Measurements from ENCODE around the gene SUPT3H.
"Not testable (repeated sequence)": the region's sequence is repeated elsewhere in the genome, so short reads cannot be mapped to it uniquely, and the experiment has no call there.

Gene SUPT3H

DNA sequence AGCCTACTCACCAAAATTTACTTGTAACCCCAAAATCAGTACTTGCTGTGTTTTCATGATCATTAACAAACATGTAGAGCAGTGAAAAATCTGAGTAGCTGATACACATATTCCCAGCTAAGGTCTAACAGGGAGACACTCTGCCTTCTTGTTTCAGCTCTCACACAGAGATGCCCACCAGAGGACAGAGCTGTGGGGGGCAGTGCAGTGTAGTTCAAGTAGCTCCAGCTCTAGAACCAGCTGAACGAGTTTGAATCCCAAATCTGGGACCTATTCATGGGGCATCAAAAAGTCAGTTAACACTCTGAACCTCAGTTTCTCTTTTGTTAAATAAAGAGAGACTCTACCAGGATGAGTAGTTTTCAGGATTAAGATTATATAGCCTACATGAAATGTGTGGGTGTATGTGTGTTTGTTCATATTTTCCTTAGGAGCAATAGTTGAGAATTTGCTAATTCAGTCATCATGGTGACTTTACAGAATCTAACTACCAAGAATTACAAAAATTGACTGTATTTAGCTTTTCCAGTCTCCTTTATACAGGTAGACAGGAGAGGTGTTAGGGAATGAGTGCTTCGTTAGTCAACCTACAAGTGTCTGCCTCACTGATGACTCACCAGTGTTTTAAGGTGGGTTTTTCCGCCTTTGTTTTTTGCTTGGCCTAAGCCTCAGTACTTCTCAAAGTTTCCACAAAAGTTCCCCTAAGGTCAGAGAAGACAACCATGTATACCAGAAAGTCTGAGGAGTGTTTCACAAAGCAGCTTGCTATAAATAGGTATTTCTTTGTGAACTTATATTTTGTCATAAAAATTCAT lies 213.6 kb downstream of the SUPT3H start:
- no peak for DNase-seq

DNA sequence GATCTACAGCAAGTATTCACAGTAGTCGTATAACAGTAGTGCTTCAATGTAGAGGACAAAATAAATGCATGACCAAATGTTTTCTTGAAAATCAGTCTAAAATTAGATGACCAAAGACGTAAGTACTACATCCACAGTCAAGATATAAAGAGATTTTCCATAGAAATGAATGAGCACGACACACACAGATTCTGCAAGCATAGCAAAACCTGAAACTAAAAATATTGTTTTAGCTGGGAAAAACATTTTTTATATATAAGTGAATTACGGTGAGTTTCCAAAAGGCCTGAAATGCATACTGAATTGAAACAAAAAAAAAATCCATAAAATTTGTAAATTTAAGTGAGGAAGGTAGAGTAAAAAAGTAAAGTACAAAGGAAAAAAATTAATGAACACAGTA lies 217.4 kb downstream of the SUPT3H start:
- DNase-seq: no peak

DNA sequence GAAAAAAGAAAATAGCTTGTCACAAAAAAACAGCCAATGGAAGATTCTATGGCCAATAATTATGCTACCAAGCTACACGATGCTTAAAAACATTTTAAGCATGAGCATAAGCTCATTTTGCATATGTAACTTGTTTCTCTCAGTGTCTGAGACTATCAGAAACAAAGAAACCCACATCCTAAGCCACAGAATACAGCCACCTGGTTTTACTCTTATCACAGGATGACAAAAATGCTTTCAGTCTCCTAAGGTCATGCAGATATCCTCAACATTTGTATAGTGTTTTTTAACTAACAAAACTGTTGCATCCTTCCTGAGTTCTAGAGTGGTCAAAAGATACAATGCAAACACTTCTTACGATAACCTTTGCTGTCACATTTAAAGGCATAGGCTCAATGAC lies 221.7 kb downstream of the SUPT3H start:
- no peak for DNase-seq

DNA sequence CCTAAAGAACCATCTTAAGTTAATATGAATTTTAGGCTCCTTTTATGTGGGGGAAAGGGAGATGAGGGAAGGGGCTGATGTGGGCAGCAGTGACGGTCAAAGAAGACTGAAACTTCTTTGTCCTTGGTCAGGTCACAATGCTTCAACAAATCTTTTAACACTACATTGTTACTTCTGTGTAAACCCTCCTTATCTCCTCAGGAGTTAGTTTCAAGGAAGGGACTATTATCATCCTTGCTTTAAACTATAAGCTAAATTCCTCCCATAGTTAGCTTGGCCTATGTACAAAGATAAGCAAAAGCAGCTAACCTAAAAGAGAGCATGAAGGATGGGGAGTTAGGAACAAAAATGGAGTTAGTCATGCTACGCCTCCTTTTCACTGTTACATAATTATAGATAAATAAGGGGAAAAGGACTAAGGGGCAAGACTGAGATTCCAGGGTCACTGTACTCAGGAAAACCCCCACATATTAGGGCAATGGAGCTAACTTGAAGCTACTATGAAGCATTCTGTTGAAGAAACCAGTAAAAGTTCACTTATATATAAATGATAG lies 222.3 kb downstream of the SUPT3H start:
- DNase-seq: no peak

DNA sequence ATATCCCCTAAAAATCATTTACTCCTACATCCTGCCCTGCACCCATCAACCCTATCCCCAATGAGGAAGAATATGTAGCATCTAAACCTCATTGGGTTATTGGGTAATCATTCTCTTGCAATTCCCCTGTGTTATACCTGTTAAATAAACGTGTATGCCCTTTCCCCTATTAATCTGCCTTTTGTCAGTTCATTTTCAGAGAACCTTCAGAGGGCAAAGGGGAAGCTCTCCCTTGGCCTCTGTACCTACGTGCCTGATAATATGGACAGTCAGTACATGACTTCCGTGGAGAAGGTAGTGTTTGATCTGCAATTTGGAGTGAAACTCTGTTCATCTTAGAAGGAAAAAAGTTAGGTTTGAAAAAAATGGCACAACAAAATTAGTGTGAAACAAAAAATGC lies 223.1 kb downstream of the SUPT3H start:
- DNase-seq: no peak

DNA sequence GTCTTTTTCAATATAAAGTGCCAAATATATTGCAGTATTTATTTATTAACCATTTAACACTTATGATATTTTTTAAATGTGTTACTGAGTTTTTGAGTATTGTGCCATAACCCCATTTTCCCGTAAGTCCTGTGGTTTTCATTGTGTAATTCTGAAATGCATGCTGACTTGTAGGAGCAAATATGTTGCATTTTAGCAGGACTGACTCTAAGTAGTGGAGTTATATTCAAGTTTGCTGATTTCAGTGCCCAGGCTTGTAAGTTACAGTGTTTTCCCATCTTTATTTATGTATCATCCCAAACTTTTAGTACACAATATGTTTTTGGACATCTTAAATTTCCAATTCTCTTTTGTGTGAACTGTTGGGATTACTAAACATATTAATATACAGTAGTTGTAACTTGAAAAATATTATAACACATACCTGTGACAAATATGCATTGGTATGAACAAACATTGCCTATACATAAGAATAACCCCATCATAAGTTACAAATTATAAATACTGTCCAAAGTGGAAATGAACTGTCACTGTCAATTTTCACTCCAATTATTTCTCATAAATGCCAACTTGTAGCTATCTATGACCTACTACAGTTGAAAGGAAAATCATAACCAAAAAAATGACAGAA lies 228.9 kb downstream of the SUPT3H start:
- DNase-seq: no peak

DNA sequence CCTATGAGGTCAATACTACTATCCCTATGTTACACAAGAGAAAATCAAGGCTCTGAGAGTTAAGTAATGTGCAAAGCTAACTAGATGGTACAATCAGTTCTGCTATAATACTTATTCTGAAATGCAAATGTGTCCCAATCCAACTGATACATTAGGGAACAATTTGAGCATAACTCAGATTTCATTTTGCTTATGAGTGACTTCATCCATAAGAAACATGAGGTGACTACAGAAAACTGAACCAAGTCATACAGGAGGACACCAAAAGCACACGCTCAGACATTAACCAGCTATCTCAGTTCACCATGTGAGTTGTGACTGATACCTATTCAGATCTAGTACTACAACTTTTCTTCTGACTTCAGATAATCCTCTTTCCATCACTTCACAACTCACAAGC lies 229.5 kb downstream of the SUPT3H start:
- DNase-seq: no peak

DNA sequence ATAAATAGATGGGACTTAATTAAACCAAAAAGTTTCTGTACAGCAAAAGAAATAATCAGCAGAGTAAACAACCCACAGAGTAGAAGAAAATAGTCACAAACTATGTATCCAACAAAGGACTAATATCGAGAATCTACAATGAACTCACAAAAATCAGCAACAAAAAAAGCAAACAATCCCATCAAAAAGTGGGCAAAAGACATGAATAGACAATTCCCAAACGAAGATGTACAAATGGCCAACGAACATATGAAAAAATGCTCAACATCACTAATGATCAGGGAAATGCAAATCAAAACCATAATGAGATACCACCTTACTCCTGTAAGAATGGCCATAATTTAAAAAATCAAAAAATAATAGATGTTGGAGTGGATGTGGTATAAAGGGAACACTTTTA lies 232.1 kb downstream of the SUPT3H start:
- DNase-seq: not testable (repeated sequence)

DNA sequence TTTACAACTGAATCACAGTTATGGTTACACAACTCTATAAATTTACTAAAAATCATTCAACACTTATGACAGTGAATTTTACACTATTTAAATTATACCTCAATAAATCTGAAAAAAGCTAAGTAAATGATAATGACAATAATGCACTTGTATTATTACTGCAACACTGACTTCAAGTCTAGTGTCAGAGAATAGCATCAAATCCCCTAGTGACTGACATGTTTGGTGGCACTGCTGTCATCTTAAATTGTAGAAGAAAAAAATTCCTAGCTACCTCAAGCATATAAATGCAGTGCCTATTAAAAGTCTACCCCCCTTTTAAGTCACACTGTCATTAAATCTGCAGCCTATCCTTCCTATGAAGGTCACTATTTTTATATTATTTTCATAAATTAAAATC lies 239.0 kb downstream of the SUPT3H start:
- DNase-seq: no peak

DNA sequence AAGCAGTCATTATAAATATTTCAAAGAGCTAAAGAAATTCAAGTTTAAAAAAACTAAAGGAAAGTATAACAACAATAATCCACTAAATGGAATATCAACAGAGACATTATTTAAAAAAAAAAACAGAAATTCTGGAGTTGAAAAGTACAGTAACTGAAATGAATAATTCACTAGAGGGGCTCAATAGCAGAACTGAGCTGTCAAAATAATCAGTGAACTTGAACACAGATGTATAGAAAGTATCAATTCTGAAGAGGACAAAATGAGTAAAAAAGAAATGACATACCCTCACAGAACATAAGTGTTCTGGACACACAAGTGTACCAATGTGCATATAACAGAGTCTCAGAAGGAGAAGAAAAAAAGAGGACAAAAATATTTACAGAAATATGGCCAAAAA lies 241.2 kb downstream of the SUPT3H start:
- DNase-seq: no peak

DNA sequence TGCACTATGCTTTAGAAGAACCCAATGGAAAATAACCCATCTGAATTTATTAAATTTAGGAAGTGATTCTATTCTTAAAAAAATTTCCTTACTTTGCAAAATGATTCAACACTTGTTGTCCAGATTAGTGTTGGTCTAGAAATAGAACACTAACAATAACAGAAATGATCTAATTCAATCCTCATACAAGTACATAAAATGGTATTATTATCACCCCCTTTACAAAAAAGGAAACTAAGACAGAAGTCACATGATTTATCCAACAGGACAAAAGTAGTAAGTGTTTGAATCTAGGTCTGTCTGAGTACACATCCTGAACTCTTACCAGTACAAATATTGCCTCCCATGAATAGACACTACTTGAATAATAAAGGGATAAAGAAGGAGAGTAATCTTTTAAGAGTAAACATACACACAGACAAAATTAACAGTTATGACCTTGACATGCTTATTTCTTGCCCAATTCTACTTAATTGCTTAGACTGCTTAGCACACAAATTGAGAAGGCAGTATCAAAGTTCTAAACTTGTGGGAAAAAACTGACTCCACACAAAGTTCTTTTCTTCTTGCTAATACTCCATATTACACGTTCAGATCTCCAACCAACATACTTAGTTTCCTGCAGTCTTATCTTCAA lies 245.0 kb downstream of the SUPT3H start:
- no peak for DNase-seq

DNA sequence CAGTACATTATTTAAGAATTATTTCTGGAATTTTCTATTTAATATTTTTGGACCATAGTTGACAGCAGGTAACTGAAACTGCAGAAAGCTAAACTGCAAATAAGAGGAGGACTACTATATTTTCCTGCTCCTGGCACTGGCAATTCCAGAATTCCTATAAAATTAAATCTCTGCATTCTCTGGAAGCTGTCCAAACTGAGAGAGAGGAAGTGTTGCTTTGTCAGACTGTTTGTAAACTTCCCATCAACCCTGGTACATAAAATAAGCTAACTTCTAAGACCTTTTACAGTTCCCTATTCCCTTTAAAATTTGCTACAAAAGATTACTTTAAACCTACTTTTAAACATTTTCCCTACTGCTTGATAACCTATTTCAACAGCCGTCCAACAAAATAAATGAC lies 245.7 kb downstream of the SUPT3H start:
- DNase-seq: no peak

DNA sequence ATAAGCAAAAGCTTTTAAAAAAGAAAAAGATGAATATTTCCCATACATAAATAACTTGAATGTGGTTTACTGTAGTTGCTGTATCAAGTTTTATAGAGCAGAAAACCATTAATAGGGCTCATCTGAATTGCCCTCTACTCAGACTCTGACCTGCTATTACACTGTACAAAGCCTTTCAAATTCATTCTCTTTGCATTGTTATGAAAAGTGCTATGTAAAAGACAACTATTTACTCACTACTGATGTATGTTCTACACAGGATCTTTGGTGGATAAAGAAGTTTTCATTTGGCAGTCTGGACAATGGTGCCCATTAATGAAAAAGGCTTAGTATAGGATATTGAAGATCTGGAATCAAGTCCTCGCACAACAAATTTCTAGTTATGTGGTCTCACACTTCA lies 248.7 kb downstream of the SUPT3H start:
- no peak for DNase-seq

DNA sequence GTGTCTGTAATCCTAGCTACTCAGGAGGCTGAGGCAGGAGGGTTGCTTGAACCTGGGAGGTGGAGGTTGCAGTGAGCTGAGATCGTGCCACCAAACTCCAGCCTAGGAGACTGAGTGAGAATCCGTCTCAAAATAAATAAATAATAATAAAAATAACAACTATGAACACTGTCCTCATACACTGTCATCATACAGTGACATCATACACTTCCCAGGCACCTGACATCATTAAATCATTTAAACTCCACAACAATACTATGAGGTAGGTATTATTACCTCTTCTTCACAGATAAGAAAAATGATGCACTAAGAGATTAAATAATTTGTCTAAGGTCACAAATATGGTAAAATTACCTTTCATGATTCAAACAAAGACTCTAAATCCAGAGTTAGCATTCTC lies 250.5 kb downstream of the SUPT3H start:
- DNase-seq: no peak

DNA sequence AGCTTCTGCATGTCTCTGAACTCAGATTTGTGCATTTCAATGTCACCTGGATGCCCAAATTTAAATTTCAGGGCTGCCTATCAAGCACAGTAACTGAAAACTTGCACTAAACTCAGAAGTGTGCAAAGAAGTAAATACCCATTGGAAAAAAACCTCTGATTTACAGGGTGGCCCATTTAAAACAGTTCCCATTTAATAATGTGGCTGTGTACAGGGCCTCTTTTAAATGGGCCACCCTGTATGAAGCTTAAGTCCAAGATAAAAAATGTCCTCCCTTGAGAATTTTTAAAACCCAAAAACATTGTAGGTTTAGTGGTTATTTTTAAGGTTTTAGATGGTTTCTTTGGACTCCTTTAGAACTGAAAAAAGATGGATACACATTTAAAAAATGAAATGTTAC lies 251.7 kb downstream of the SUPT3H start:
- no peak for DNase-seq

DNA sequence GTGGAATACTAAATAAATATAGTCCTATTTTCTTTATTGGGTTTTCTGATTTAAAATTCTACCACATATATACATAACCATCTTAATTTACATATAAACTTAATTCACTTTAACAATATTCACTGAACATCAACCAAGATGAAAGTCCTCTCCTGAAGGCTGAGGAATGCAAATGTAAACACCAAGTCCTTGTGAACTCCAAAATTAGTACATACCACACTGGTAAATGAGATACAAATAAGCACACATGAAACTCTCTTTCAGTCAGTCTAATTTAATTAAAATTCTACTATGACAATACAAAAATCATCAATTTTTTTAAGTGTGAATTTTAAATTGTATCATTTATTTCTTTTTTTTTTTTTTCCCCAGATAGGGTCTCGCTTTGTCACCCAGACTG lies 254.7 kb downstream of the SUPT3H start:
- DNase-seq: no peak

DNA sequence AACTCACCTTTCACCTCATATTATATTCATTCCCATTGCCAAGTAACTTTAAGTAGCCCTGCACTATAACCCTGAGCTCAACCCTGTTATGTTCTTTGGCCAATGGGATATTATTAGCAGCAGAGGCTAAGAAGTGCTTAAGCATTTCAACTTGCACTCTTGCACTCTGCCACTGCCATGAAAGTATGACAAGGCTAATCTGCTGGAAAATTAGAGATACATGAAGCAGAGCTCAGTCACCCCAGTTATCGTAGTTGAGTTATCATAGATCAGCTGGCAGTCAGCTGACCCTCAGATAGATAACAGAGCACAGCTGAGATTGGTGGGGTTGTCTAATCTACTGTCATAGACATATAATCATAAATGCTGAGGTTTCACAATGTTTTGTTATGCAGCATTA lies 259.0 kb downstream of the SUPT3H start:
- no peak for DNase-seq

DNA sequence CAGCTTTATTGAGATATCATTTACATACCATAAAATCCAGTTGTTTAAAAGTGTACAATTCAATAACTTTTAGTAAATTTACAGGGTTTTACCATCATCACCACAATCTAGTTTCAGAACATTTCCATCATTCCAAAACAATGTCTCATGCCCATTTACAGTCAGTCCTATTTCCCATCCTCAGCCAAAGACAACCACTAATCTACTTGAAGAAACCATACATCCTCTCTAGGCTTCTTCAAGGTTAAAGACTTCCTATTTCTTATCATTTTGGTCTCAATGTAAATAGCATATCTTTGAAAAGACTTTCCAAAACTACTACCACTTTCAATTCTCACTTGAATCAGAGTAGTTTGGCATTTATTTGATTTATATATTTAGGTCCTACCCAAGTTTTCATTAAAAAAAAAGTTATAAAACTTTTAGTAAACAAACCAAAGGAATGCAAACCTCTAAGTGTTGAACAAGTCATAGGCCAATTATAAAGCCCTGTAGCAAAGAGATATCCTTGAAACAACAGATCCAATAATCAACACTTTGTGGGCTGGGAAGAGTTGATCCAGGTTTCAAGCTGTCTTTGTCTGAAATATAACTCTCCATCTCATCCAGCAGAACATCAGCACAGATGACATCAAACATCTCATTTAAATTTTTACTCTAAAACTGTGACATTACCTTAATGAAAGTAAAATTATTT lies 260.9 kb downstream of the SUPT3H start:
- no peak for DNase-seq

DNA sequence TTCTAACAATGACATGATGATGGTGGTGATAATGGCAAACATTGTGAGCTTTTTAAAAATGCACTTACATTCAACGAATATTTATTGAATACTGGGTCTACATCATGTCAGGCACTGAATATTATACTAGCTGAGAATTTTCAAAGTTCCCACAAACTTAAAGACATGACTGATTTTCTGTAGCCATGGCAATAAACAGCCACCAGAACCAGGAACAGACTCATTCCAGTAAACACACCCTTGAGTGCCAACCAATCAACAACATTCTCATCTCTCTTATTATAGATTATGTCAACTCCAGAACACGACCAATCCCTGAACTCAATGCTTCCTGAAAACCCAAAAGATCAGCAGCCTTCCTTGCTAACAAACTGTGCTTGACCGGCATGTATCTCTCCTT lies 262.0 kb downstream of the SUPT3H start:
- DNase-seq: no peak

DNA sequence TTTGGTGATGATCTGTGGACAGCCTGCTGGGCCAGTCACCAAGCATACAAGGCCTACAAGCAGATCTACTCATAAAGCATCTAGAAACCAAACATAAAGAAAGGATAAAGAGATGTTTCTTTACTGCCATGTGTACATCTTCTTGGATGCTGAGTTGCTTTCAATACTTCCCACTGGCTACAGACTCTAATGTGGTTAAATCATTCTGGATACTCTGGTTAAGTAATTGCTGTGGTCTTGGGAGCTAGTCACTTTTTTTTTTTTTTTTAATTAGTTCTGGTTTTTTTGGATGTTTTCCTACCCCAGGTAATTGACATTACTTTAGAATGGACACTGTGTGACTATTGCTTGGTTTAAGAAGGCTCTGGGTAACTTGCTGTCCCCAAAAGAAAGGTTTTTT lies 265.0 kb downstream of the SUPT3H start:
- DNase-seq: no peak

DNA sequence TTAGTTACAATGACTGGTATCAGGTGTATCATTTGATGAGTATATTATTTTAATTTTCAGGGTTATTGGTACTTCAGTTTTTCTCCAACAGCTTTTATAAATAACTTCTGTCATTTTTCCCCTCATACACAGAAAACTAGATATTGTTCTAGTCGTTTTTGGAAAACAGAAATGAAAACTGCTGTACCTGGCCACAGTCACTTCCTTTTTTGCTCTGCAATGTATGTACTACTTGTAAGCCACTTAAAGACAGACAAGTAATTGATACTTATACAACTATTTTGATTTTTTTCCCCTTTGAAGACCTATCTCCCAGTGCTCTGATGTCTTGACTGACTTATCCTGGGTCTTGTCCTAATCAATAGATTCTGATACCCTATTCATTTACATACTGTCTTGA lies 268.2 kb downstream of the SUPT3H start:
- DNase-seq: no peak

DNA sequence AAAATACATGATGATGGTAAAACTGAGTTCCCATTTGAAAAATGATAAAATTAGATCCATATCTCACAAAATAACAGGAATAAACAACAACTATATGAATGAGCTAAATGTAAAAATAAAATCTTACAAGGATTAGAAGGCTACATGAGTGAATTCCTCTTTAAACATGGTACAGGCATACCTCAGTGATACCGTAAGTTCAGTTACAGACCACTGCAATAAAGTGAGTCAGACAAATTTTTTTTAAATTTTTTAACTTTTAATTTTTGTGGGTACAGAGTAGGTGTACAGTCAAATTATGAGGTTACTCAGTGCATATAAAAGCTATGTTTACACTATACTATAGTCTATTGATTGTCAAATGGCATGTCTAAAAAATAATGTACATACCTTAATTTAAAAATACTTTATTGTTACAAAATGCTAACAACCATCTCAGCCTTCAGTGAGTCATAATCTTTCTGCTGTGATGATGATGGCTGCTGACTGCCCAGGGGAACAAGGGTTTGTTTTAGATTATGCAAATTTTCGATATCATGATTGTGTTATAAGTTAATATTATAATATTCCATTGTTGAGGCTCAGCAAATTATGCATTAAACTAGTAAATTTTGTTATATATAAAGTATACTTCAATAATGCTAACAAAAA lies 272.4 kb downstream of the SUPT3H start:
- no peak for DNase-seq

DNA sequence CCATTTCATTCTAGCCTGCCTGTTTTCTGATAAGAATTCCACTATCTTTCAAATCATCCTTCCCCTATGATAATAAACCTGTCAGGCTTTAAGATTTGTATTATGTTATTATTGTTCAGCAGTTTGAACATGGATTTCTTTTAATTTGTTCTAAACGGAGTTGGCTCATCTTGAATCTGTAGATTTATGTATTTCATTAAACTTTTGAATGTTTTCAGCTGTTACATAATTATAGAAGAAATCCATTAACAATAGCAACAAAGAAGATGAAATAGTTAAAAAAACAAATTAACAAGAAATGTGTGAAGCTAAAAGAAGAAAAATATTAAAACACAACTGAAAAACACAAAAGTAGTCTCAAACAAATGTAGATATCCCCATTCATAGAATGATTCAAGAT lies 273.3 kb downstream of the SUPT3H start:
- DNase-seq: no peak

All from NCI-H1694 treated with DMSO at 0.1 percent for 48 hours (cell line).